ENCODE data around the gene PKP3.
"Not testable (repeated sequence)": the region's sequence is repeated elsewhere in the genome, so short reads cannot be mapped to it uniquely, and the experiment has no call there.

The PKP3 gene

DNA sequence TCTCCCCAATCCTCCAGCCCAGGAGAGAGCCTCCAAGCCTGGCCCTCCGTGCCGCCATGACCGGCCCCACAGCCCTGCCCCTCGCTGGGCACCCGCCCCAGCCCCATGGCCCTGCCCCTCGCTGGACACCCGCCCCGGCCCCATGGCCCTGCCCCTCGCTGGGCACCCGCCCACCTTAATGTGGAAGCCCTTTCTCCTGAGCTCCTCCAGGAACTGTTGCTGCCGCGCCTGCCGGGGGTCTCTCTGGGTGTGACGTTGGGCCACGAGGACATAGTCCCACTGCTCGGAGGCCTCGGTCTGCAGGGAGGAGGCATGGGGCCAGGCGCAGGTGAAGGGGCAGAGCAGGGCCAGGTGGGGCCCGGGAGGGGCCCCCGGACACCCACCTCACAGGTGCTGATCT is 39.6 kb downstream of the PKP3 start:
- no peak for TF ChIP-seq CTCF (IDR thresholded peaks at IDR 0.05; ENCODE audit: low read depth, low read length)
- DNase-seq (ENCODE audit: low read depth in 2 of 2) = no peak
- H3K4me3 ChIP-seq (replicated peaks in 1 of 2; ENCODE audit: low read depth in 2 of 2, low read length in 2 of 2) = no peak overlapping the region

DNA sequence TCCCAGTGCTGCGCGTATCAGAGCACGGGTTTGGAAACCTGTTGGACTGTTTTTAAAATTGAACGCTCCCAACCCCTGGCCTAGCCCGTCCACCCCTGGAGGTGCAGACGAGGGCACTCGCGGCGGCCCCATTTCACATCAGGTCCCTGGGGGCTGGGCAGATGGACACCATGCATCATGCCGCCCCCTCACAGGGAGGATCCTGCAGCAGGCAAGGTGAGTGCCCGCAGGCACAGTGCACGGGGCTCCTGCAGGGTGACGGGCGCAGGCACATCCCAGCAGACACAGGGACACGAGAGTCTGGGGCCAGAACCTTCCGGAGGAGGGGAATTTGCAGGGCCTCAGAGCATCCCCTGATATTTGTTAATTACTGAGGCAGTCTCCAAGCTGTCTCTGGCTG is 40.5 kb downstream of the PKP3 start:
- H3K4me3 ChIP-seq (replicated peaks in 1 of 2; ENCODE audit: low read depth in 2 of 2, low read length in 2 of 2) = no peak overlapping the region
- TF ChIP-seq CTCF (IDR thresholded peaks at IDR 0.05; ENCODE audit: low read depth, low read length) = no peak

DNA sequence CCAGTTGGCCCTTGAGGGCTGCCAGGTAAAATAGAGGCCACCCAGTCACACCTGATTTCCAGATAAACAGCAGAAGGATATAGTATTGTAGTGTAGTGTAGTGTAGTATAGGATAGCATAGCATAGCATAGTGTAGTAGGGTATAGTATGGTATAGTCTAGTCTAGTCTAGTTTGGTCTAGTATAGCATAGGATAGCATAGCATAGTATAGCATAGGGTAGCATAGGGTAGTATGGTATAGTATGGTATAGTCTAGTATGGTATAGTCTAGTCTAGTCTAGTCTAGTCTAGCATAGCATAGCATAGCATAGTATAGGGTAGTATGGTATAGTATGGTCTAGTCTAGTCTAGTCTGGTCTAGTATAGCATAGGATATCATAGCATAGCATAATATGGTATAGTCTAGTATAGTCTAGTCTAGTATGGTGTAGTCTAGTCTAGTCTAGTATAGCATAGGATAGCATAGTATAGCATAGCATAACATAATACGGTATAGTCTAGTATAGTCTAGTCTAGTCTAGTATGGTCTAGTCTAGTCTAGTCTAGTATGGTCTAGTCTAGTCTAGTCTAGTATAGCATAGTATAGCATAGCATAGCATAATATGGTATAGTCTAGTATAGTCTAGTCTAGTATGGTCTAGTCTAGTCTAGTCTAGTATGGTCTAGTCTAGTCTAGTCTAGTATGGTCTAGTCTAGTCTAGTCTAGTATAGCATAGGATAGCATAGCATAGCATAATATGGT is 41.2 kb downstream of the PKP3 start:
- not testable (repeated sequence) for DNase-seq (ENCODE audit: low read depth in 2 of 2); H3K4me3 ChIP-seq (replicated peaks in 1 of 2; ENCODE audit: low read depth in 2 of 2, low read length in 2 of 2)

More for the DNA sequence above, 40.5 kb downstream of the PKP3 start:
- DNase-seq (ENCODE audit: low read depth in 2 of 2) = no peak

DNA sequence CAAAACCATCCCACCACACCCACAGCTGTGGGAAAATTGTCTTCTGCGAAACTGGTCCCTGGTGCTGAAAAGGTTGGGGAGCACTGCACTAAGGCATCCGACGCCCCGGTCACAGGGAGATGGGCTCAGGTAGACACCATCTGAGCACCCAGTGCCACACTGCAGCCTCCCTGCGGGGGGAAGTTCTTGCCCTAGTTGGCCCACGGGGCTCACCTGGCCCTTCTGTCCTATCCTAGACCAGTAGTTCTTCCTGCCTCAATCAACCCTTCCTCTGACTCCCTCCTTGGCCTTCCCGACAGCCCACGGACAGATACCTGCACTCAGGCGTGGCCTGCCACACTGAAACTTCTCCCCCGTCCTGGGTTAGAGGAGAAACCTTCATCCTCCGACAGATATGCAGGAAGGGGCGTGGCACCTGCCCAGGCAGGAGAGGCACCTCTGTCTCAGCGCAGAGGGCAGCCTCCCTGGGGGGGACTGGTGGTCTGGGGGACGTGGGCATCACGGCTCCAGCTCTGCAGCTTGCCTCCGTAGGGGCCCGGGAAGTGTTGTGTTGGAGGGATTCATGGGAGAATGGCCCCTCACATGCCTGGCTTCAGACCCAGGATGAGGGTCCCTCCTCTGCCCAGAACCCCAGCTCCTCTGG is 43.3 kb downstream of the PKP3 start:
- H3K4me3 ChIP-seq (replicated peaks in 1 of 2; ENCODE audit: low read depth in 2 of 2, low read length in 2 of 2) = no peak overlapping the region
- no peak for DNase-seq (ENCODE audit: low read depth in 2 of 2)
- TF ChIP-seq CTCF (IDR thresholded peaks at IDR 0.05; ENCODE audit: low read depth, low read length) = no peak

GRCh38 chr11:438101-438844 is 44.3 kb downstream of the PKP3 start:
- TF ChIP-seq CTCF (IDR thresholded peaks at IDR 0.05; ENCODE audit: low read depth, low read length) = no peak
- no peak for DNase-seq (ENCODE audit: low read depth in 2 of 2)
- H3K4me3 ChIP-seq (replicated peaks in 1 of 2; ENCODE audit: low read depth in 2 of 2, low read length in 2 of 2) = no peak overlapping the region

DNA sequence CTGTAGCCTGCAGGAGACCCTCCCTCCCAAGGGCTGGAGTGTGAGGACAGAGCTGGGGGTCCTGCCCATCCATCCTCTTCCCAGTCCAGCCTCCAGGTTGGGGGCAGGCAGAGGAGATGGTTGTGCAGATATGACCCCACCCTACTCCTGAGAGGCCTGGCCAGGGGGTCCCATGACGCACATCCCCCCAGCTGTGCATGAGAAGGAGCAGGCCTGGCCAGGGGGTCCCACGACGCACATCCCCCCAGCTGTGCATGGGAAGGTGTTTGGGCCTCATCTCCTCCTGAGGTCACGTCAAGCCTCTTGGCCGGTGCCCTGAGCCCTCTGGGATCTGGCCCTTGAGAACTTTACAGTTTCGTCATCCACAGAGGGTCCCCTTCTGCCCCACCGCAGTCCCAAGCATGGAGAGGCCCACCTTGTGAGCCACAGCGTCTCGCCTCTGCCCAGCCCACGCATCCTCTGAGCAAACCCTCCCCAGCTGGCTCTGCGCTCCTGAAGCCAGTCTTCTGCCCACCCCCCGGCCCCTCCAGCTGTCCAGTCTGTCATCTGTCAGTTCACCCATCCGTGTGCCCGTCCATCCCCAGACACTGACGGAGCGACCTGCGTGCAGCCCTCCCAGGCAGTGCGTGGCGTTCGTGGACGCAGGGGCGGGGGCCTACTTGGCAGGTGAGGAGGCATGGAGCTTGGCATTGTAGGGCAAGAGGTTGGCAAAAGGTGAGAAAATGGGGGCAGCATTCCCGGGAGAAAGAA is 45.5 kb downstream of the PKP3 start:
- H3K4me3 ChIP-seq (replicated peaks in 1 of 2; ENCODE audit: low read depth in 2 of 2, low read length in 2 of 2) = no peak overlapping the region
- no peak for TF ChIP-seq CTCF (IDR thresholded peaks at IDR 0.05; ENCODE audit: low read depth, low read length)
- no peak for DNase-seq (ENCODE audit: low read depth in 2 of 2)
